NCI-H1105 treated with DMSO at 0.1 percent for 48 hours (cell line): ENCODE measurements around the gene PPP4R4.

Experiments used
- DNase-seq: peaks from one replicate; lab custom pipeline; 2025; lab: John Stamatoyannopoulos, UW

The PPP4R4 gene, protein sequence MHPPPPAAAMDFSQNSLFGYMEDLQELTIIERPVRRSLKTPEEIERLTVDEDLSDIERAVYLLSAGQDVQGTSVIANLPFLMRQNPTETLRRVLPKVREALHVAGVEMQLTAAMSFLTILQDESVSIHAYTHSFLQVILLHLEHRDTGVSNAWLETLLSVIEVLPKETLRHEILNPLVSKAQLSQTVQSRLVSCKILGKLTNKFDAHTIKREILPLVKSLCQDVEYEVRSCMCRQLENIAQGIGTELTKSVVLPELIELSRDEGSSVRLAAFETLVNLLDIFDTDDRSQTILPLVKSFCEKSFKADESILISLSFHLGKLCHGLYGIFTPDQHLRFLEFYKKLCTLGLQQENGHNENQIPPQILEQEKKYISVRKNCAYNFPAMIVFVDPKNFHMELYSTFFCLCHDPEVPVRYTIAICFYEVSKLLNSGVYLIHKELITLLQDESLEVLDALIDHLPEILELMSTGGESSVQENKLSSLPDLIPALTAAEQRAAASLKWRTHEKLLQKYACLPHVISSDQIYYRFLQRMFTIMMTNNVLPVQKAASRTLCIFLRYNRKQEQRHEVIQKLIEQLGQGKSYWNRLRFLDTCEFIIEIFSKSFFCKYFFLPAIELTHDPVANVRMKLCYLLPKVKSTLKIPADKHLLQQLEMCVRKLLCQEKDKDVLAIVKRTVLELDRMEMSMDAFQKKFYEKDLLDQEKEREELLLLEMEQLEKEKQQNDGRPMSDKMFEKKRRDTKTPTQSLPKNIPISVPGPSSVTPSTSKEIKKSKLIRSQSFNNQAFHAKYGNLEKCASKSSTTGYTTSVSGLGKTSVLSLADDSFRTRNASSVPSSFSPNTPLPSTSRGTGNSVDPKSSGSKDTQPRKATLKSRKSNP

DNA sequence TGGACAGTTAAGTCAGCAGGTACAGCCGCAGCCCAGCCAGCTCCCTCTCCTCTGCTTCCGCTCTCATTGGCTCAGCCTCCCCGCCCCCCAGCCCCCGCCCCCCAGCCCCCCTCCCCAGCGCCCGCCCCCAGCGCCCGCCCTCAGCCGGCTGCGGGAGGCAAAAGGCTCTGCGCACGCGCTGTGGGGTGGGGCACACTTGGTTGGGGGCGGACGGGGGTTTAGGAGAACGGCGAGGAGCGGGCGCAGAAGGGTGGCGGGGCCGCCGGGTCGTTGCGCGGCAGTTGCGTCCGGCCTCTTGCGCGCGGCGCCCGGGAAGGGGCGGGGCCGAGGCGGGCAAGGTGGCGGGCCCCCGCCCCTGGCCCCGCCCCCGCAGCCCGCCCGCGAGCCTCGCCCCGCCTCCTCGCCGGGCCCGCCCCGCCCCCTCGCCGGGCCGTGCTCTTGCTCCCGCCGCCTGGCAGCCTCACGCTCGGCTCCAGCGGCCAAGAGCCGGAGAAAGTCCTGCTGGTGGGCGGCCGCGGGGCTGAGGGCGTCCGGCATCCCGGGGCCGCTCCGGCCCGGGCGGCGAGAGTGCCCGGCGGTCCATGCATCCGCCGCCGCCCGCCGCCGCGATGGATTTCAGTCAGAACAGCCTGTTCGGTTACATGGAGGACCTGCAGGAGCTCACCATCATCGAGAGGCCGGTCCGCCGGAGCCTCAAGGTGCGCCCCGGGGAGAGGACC, at the start of gene PPP4R4:
Gene PPP4R4, plus strand, starts transcription at position 438 of the 719 bp plus-strand sequence. Its CDS starts 144 bp downstream, at position 582.
- DNase-seq: peak; percentile 90

DNA sequence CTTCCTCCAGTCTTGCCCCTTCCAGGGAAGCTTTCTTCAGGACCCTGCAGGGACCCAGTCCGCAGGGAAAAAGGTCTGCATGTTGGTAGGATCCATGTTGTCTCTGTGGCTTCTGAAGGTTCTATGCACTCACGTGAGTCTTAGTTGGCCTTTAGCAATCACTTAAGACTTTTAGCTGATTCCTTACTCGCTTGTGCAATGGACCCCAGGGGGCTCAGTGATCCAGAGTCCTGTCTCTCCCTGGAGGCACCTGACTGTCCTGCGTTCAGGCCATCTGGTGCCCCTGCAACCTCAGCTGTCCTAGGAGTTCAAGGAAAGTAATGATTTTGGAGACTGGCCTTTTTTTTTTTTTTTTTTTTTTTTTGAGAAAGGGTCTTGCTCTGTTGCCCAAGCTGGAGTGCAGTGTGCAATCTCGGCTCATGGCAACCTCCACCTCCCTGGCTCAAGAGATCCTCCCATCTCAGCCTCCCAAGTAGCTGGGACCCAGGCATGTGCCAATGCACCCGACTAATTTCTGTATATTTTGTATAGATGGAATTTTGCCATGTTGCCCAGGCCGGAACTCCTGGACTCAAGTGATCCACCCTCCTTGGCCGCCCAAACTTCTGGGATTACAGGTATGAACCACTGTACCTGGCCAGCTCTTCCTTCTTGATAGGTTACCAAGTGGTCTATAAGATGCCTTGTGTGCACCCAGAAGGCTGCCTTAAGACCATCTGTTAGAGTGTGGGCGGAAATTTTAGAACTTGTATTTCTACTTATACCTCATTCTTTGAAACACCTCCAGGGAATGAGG, 49.3 kb upstream of the PPP4R4 start:
- no peak for DNase-seq

DNA sequence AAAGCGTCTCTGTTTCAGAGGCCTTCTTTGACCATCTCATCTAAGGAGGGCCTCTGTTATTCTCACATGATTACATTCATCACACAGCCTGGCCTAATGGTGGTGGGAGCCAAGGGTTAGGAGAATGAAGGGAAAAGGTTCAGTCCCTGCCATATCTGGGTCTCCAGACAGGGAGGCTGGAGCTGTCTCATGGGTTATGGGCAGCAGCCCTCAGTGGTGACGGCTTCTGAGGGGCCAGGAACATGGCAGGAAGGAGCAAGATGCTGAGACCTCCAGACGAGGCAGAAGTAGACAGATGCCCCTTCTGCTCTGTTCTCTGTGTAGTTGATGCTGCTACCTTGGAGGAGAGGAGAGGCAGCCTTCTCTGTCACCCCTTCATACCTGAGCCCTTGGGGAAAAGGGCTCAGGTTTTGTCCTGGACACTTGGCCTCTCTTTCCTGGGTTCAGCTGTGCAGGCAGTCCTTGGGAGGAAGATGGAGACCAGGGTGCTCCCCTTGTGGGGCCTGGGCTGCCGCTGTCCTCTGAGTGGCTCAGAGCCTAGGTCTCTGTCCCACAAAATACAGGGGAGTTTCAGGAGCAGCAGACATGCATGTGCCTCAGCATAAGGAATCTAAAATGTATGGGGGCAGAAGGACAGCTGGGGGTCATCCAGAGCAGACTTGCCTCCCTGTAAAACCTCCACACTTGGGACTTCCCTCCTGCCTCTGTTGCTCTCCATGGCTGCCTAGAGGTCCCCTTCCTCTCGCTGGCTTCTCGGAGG, 48.3 kb upstream of the PPP4R4 start:
- DNase-seq: no peak

DNA sequence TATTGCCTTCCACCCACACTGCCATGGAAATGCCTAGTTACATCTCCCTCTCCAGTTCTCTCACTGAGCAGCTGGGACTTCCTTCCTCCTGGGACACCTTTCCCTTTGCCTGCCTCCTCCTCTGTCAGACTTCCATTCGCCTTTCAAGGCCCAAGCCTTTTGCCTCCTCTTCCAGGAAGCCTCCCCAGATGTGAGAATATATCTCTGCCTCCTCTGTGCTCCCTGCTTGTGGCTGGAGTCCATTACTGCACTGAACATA, 47.8 kb upstream of the PPP4R4 start:
- DNase-seq: no peak

DNA sequence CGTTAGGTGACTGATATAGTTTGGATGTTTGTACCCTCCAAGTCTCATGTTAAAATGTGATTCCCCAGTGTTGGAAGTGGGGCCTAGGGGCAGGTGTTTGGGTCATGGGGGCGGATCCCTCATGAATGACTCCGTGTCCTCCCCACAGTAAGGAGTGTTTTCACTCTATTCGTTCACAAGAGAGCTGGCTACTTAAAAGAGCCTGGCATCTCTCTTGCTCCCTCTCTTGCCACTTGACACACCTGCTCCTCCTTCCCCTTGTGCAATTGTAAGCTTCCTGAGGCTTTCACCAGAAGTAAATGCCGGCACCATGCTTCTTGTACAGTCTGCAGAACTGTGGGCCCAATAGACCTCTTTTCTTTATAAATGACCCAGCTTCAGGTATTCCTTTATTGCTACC, 47.3 kb upstream of the PPP4R4 start:
- DNase-seq: no peak

DNA sequence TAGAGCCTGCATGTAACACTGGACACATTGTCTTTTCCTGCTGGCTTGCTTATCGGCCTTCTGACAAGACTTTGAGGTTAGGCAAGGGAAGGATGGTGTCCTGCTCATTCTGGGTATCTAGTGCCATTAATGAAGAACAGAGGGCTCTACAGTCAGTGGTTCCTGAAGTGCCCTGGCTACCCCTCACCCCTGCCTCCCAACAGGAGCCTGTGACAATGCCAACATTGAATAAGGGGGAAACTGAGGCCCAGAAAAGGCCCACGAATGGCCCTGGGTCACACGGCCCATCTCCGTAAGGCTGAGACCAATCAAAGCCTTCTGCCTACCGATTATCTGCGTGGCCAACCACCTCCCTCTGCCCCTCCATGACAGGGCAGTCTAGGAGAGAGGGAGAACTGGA, 46.8 kb upstream of the PPP4R4 start:
- no peak for DNase-seq

DNA sequence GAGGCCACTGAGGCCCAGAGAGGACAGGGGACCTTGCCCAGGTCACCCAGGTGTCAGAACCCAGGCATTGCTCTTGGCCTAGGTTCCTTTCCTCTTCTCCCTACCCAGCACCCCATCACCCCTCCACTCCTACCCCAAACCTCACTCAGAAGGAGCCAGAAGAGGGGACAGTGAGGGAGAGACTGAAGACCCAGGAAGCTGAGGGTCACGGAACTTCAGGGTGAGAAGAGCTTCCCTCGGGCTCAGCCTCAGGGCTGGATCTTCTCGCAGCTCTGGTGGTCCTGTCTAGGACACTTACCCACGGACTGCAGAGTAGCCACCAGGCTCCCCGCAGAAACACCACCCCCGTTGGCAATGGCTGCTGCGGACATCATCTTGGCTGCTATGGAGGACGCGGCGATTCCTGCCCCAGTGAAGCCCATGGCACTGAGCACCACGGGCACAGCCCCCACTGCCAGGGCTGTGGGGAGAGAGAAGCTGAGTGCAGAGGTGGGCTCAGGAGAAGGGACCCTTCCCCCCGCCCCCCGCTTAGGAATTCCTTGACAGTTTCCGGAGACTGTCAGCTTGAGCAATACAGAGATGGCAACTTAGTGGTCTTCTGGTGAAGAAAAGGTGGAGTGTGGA, 45.8 kb upstream of the PPP4R4 start:
- no peak for DNase-seq

DNA sequence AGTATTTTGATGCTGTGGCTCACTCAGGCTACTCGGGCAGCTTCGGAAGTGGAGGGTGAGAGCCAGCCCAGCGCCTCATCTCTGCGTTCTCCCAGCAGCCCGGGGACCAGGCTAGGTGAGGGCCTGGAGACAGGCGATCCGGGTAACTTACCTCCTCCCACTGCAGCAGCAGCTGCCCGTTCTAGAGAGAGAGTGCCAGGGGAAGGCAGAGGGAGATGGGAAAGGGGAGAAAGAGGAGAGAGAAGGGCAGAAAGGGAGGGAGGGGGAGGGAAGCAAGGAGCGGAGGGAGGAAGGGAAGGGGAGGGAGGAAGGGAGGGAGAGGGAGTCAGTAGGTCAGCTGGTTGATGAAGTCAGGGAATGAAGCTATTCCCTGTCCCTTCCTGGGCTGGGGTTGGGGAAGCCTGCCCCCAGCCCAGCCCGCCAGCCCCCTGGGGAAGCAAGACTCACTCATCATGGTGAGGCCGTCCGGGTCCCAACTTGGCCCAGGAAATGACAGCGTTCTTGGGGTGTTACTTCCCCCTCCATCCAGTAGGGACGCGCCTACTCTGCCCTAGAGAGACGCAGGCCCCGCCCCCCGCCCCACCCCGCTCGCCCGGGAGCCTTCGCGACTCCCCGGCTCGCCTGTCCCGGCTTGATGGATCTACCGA, 44.9 kb upstream of the PPP4R4 start, which contains the start of gene IFI27L2:
Gene IFI27L2, minus strand, starts transcription at position 494 of the 647 bp plus-strand sequence. Its CDS starts 40 bp downstream, at position 454.
- peak; percentile 89 for DNase-seq

DNA sequence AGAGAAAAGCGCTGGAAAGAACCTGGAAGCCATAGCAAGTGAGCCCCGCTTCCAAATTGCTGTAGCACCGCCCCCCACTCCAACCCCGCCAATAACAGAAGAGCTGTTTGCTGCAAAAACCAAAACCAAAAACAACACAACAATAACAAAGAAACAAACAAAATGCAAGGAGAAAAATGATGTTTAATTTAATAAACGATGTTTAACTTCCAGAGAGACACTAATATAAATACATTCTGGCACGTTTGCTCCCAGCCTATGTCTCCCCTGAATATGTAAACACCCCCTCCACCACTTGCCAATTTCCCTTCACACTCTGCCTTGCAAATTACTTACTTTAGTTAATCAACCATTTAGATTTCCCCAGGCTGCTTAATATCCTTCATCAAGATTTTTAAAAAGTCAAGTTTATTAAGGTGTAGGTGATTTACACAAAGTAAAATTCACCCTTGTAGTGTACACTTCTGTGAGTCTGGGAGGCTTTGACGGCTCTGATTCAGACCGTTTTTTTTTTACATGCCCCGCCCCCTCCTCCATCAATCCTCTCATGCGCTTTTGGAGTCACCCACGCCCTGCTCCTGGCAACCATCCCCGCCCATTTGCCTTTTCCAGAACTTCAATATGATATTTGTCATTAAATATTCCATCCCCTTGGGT, 44.2 kb upstream of the PPP4R4 start:
- DNase-seq: peak; percentile 72

DNA sequence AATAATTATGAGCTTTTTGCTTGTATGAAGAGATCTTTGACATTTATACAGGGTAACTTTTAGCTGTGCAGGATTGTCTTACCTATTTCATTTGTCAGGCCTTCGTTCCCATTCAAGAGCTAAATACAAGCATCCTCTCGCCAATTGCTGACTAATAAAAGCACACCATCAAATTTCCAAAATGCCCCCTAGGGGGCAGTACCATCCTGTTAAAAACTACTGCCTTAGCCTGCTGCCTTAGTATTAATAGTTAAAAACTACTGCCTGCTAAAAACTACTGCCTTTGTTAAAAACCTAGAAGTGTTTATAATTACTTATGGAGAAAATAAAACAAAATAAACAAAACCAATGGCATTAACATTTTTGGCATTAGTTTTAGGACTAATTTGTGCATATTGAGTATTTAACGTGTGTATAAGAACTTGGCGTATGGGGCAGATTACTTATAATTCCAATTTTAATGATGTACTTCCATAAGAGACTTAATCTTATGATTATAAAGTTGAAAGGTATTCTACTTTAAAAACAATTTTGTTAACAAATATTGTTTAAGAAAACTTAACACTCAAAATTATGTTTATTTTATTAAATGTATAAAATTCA, 41.7 kb upstream of the PPP4R4 start:
- DNase-seq: peak; percentile 82

DNA sequence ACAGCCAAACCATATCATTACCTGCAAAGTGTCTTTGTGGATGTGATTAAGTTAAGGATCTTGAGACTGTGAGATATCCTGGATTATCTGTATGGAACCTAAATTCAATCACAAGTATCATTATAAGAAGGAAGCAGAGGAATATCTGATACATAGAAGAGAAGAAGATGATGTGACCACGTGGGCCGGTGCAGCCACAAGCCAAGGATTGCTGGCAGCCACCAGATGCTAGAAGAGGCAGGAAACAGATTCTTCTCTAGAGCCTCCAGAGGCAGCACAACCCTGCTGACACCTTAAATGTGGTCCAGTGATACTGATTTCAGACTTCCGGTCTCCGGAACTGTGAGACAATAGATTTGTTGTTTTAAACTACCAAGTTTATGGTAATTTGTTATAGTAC, 38.6 kb upstream of the PPP4R4 start:
- DNase-seq: no peak

DNA sequence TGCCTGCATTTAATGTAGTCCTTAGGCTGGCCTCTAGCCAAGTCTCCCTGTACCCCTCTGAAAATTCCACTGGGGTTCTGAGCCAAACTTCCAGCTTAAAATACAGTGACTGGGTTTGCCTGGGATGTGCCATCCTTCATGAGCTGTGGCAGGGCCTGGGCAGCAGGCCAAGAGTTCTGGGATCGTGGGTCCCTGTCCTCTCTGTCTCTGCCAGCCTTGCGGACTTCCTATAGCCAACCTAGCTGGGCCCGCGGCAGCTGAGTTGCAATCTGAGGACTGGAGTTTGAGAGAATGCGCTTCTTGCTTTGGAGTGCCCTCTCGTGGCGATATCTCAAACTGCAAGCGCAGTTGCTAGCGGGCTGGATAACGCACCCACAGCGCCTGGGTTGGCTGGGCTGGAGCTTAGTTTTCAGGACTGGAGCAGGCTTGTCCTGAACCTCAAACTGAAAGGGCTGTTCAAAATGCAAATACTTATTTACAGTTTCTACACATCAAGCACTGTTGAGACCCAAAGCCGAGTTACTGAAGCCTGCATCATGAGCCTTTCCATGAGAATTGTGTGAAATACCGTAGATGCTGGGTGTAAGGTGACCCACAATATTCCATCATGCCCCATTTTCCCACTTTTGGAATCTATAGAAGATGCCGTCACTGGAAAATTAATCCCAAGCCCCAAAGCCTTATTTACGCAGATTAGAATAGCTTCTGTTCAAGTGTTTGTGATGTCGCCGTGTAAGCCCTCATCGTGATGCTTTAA, 37.4 kb upstream of the PPP4R4 start:
- peak; percentile 9 for DNase-seq

DNA sequence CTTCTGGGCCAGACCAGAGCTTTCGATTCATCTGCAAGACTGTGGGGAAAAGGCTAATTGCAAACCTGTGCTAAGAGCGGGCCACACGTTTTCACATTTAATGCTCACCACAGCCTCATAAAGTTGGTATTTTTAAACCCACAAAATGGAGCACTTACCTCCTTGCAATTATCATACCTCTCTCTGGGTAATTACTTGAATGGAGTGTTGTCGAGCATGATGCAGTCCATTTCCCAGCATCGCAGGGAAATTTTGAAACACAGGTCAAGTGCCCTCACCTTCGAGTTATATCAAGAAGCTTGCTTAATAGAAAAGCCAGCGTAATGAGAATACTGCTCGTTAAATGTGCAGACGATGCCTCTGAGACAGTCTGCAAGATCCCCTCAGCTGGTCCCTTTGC, 35.9 kb upstream of the PPP4R4 start:
- DNase-seq: peak; percentile 95

DNA sequence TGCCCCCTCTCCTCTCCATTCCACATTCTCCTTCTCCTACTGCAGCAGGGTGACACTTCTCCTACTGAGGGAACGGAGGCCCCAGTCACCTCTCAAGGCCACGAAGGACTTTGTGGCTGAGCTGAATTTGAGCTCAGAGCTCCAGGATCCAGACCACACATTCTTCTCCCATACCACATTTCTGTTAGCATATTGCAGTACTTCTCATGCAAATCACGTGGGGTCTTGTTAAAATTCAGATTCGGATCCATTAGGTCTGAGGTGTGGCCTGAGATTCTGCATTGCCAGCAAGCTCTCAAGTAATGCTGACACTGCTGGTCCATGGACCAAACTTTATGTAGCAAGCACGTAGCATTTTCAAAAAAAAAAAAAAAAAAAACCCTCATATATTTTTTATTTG, 35.1 kb upstream of the PPP4R4 start:
- DNase-seq: no peak

DNA sequence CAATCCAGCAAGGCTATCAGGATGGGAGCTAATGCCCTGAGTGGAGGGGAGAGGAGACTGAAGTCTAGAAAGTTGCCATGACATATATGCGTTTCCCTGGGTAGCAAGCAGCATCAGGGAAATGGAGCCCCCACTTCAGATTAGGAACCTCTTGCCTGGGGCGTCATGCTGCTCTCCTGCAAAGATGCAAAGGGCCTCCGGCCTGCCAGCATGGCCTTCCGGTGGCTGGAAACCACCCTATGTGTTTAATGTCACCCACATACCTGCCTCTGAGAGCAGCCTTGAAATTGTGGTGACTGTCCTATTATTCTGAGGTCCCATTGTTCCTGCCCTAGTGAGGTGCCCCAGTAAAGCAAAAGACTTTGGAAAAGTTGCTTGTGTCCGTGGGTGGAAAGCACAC, 34.7 kb upstream of the PPP4R4 start:
- DNase-seq: no peak

DNA sequence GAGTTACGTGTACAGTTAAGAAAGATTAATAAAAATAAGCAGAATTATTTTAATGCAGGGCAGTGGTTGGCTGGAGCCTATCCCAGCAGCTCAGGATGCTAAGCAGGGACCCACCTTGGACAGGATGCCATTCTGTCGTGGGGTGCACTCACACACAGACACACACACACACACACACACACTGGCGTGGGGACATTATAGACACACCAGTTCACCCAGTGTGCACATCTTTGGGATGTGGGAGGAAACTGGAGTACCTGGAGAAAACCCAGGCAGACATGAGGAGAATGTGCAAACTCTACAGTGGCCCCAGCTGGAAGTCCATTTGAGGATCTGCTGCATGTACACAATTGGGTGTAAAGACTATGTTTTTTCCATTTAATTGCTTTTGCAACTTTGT, 31.9 kb upstream of the PPP4R4 start:
- no peak for DNase-seq

DNA sequence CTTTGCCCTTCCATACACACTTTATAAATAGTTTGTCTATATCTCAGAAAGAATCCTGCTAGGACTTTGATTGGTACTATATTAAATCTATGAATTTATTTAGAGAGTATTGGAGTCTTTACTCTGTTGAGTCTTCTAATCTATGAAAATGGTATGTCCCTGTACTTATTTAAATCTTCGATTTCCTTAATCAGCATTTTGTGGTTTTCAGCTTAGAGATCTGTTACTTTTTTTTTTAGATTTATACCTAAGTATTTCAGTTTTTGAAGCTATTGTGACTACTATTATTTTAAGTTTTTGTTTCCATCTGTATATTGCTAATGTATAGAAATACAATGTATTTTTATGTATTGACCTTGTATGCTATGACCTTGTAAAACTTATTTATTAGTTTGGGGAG, 31.3 kb upstream of the PPP4R4 start:
- DNase-seq: no peak

DNA sequence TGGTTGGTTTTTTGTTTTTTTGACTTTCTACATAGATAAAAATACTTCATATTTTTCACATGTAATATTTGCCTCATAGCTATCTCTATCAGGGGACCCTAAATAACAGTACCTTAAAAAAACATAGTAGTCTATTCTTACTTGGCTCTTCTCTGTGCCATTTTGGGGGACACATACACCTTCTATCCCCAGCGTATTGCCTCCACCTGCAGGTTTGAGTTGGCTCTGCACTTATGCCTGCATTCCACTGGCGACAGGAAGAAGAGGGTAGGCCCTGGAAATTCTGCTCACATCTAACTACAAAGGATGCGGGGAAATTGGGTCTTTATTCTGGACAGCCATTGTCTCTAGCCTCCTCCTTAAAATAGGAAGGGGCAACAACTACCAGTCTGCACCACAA, 30.9 kb upstream of the PPP4R4 start:
- DNase-seq: no peak
